Mononuclear cell (primary cell): ENCODE data around the gene SH2B3. TPM values are rescaled to one million over a fixed set of nuclear protein-coding genes. Genes with fewer than 3 reads are reported as not detected.

Experiments
- H3K27me3 ChIP-seq: 2 replicates; pipeline ENCODE4 v1.6.0; 2011; ENCODE audit warnings: low read length, control low read depth; ENCODE audit not compliant: insufficient read depth
- H3K4me1 ChIP-seq: 2 replicates; pipeline ENCODE4 v1.5.1; 2011; ENCODE audit warnings: mild to moderate bottlenecking, low read length, control low read depth; ENCODE audit not compliant: insufficient read depth
- H3K4me3 ChIP-seq: 2 replicates; pipeline ENCODE4 v1.5.1; 2011; ENCODE audit warnings: mild to moderate bottlenecking, low read length, moderate library complexity
- H3K9me3 ChIP-seq: 2 replicates; pipeline ENCODE4 v1.5.1; 2011; ENCODE audit warnings: low read depth, mild to moderate bottlenecking, control low read depth, low read length
- total RNA-seq: library from RNA; depleted of rRNA; stranded (reverse); fragments of >200 nt; gene quantifications from one replicate; pipeline ENCODE4 v1.2.3, GENCODE V29; 2012

SH2B3 gene
- total RNA-seq, 1 donor = 137 TPM

DNA sequence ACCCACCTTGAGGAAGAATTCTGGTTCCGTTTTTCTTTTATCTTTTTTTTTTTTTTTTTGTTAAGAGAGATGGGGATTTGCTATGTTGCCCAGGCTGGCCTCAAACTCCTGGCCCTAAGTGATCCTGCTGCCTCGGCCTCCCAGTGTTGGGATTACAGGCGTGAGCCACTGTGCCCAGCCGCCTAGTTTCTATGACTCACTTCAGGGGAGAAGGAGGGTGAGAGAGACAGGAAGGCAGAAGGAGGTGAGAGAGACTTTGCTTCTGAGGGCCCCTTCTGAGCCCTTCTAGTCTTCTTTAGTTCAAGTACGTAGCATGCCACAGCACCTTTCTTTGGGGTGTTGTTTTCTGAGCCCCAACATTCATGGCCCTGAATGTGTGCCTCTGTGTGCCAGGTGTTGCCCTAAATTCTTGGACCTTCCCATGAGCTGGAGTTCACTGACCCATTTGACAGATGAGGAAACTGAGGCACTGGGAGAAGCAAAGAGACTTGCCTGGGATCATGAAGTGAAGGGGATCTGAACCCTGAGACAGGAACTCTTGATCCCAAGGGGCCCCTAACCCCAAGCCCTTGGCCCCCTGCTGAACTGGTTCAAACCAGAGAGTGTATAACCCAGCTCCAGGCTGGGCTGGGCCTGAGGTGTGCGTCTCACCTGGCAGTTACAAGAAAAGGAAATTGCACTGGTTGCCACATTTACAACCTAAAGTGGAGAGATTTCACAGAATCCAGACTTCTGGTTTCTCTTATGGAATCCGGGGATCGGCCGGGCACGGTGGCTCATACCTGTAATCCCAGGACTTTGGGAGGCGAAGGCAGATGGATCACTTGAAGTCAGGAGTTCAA is 20.8 kb downstream of the SH2B3 start:
- Histone ChIP-seq H3K4me1 (peaks cover 76% of the 10 kb centered on the region), H3K27me3 (no peaks in the 10 kb centered on the region), H3K9me3 (no peaks in the 10 kb centered on the region), H3K4me3 (no peak overlapping the region)

DNA sequence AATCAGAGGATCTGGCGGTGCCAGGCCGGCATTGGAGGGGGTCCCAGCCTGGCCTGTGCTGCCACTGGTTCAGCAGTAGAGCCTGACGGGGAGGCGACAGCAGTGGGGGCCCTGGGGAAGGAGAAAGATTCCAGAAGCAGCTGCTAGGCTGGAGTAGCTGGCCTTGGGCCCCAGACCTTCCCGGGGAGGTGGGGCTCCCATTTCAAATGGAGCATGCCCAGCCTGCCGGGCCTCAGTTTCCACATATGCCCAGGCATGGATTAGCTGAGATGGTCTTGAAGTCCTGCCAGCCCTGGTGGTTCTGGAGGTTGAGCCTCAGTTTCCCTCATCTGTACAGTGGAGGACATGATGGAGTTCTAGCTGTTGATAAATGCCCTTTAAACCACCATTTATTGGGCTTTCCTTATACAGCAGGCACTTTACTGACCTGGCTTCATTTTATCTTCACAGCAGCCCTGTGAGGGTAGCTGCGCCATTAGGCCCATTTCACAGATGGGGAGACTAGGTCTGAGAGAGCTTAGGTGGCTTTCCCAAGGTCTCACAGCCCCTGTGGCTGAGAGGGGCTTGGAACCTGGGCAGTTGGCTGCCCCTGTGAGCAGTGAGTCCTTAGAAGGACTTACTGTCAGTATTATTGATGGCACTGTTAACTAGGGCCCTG is 21.8 kb downstream of the SH2B3 start:
- no peaks in the 10 kb centered on the region for H3K9me3 ChIP-seq
- no peak overlapping the region for H3K4me3 ChIP-seq
- no peaks in the 10 kb centered on the region for H3K27me3 ChIP-seq
- H3K4me1 ChIP-seq = peaks cover 85% of the 10 kb centered on the region

DNA sequence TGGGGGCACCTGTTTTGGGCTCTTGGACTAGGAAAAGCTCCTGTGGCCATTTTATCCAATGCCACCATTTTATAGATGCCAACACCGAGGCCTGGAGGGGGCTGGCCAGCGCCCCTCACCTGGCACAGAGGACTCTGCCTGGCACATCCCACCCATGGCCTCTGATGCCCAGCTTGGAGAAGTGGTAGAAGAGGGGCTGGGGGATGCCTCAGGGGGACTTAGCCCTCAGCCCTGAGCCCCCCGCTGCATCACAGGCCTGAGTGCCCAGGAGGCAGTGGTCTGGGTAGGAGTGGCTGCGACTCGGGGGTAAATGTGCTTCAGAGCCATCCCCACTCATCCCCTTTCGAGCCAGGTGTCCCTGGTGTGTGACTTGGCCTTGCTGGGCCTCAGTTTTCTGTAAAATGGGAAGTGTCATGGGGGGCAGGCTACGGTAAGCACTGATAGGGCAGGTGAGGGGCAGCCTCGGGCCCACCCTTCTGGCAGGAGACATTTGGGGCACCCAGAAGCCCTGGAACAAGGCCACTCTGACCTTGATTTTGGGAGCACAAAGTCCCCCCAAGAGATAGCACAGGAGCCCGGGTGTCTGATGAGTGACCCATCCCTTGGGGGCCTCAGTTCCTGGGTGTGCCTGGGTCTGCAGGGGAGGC is 22.5 kb downstream of the SH2B3 start:
- Histone ChIP-seq H3K4me1 (peaks cover 92% of the 10 kb centered on the region), H3K9me3 (no peaks in the 10 kb centered on the region), H3K4me3 (no peak overlapping the region), H3K27me3 (no peaks in the 10 kb centered on the region)

- H3K4me3 ChIP-seq = no peak overlapping the region
- H3K9me3 ChIP-seq = no peaks in the 10 kb centered on the region
- peaks cover 98% of the 10 kb centered on the region for H3K4me1 ChIP-seq
These were observed 23.0 kb downstream of the SH2B3 start for GRCh38 chr12:111428728-111429175.

GRCh38 chr12:111429828-111430432 is 24.2 kb downstream of the SH2B3 start:
- peaks cover 100% of the 10 kb centered on the region for H3K4me1 ChIP-seq
- peak overlapping the region; percentile 4 for H3K4me3 ChIP-seq
- H3K27me3 ChIP-seq = no peaks in the 10 kb centered on the region
- H3K9me3 ChIP-seq = no peaks in the 10 kb centered on the region

More at GRCh38 chr12:111428728-111429175, 23.0 kb downstream of the SH2B3 start:
- no peaks in the 10 kb centered on the region for H3K27me3 ChIP-seq

DNA sequence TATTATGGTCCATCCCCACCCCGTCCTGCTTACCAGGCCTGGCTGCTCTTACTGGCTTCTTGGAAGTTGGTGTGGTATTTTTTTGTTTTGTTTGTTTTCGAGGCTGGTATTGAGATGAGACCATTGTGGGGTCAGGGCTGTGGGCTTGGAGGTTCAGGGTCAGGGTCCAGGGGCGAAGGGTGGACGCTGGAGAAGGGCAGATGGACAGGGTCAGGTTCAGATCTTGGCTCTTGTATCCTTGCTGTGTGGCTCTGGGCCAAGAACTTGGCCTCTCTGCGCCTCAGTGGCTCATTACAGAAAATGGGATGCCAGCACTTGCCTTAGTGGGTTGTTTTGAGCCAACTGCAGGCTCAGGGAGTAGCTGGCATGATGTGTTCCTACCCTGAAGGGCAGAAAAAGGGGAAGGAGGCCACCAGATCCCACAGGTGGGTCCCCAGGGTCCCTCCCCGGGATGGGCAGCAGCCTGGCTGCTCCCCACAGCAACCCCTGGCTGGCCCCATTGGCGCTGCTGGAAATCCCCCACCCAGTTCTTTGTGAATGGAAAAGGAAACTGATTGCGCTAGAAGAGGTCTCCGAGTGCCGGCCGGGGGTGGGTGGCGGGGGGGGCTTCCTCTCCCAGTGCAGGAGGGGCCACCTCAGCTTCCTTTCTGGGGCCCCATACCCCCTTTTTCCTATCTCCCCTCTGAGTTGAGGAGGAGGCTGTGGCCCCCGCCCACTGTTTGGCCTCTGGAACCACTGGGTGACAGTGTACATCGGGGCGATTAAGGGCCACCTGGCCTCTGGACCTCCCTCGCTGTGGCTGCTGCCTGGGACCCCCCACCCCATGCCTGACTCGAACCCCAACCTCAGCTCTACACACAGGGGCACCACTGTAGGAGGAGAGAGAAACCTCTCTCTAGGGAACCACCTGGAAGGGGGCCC is 25.0 kb downstream of the SH2B3 start:
- Histone ChIP-seq H3K27me3 (no peaks in the 10 kb centered on the region), H3K9me3 (no peaks in the 10 kb centered on the region), H3K4me1 (peaks cover 100% of the 10 kb centered on the region), H3K4me3 (no peak overlapping the region)

DNA sequence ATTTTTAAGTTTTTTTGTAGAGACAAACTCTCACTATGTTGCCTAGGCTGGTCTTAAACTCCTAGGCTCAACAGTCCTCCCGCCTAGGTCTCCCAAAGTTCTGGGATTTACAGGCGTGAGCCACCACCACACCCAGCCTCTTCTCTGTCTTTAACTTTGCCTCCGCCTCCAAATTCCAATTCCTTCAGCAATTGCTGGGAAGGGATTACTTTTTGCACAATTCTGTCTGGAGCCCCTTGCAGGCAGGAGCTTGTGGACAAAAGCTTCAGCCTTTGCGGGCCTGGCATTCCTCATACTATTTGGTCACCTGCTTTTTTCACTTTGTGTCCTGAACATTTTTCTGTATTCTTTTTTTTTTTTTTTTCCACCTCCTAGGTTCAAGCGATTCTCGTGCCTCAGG is 26.0 kb downstream of the SH2B3 start:
- Histone ChIP-seq H3K4me1 (peaks cover 100% of the 10 kb centered on the region), H3K27me3 (no peaks in the 10 kb centered on the region), H3K9me3 (no peaks in the 10 kb centered on the region), H3K4me3 (no peak overlapping the region)

- no peaks in the 10 kb centered on the region for H3K9me3 ChIP-seq
These were observed 28.3 kb downstream of the SH2B3 start for GRCh38 chr12:111434049-111434448.

GRCh38 chr12:111434680-111435338 is 29.1 kb downstream of the SH2B3 start:
- Histone ChIP-seq H3K9me3 (no peaks in the 10 kb centered on the region), H3K27me3 (no peaks in the 10 kb centered on the region), H3K4me3 (no peak overlapping the region), H3K4me1 (peaks cover 100% of the 10 kb centered on the region)

More at GRCh38 chr12:111434049-111434448, 28.3 kb downstream of the SH2B3 start:
- Histone ChIP-seq H3K4me1 (peaks cover 100% of the 10 kb centered on the region), H3K27me3 (no peaks in the 10 kb centered on the region), H3K4me3 (no peak overlapping the region)

DNA sequence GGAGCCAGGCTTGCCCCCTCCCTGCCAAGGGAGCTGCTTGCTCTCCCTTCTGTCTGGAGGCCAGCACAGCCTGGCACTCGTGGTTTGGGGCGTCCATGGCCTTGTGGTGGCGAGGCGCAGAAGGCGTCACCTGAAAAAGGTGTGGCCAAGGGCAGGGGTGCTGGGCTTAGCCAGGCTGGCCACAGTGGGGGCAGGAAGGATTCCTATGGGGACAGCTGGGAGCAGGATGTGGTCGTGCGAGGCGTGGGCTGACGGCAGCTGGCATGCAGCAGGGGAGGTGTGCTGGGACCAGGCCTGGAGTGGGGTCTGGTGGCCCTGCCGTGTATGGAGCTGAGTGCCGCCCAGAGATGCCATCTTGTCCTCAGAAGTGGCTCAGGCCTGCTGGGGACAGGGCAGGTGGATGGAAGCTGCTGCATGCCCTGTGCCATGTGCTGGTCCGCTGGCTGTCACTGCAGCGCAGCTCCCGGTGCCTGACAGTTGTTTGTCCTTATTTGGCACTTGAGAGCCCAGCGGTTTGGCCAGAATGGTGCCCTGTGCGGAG is 30.0 kb downstream of the SH2B3 start:
- H3K4me1 ChIP-seq = peaks cover 100% of the 10 kb centered on the region
- no peaks in the 10 kb centered on the region for H3K27me3 ChIP-seq
- H3K9me3 ChIP-seq = no peaks in the 10 kb centered on the region
- H3K4me3 ChIP-seq = no peak overlapping the region

DNA sequence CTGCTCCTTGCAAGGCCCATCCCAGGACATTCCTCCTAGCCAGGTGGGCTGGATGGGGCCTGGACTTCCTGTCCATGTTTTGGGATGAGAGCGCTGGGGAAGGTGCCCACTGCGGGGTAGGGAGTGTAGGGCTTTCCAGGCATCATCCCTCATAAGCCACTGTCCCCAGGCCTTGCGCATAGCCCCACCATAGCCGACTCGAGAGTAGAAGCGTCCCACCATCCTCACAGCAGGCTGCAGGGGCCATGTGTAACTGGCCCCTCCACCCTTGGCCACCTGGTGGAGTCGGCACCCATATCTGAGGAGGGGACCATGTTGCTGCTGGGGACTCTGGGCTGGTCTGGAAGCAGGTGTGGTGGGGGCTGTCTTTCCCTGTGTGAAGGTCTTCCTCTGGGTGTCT is 30.5 kb downstream of the SH2B3 start:
- H3K4me3 ChIP-seq = no peak overlapping the region
- H3K9me3 ChIP-seq = no peaks in the 10 kb centered on the region
- H3K4me1 ChIP-seq = peaks cover 100% of the 10 kb centered on the region
- no peaks in the 10 kb centered on the region for H3K27me3 ChIP-seq

- Histone ChIP-seq H3K4me1 (peaks cover 100% of the 10 kb centered on the region), H3K9me3 (no peaks in the 10 kb centered on the region), H3K4me3 (no peak overlapping the region), H3K27me3 (no peaks in the 10 kb centered on the region)
These were observed 31.1 kb downstream of the SH2B3 start for GRCh38 chr12:111436811-111437210.

GRCh38 chr12:111437816-111438454 is 32.2 kb downstream of the SH2B3 start:
- Histone ChIP-seq H3K4me3 (no peak overlapping the region), H3K27me3 (no peaks in the 10 kb centered on the region), H3K9me3 (no peaks in the 10 kb centered on the region), H3K4me1 (peaks cover 100% of the 10 kb centered on the region)
